COLO829 (cell line): ENCODE results near the gene LIPT1.
"Not testable (repeated sequence)": the region's sequence is repeated elsewhere in the genome, so short reads cannot be mapped to it uniquely, and the experiment has no call there.

Source experiments
- DNase-seq: peaks from one replicate; pipeline ENCODE4 v3.0.0; 2012; ENCODE audit warnings: low spot score

The LIPT1 gene

DNA sequence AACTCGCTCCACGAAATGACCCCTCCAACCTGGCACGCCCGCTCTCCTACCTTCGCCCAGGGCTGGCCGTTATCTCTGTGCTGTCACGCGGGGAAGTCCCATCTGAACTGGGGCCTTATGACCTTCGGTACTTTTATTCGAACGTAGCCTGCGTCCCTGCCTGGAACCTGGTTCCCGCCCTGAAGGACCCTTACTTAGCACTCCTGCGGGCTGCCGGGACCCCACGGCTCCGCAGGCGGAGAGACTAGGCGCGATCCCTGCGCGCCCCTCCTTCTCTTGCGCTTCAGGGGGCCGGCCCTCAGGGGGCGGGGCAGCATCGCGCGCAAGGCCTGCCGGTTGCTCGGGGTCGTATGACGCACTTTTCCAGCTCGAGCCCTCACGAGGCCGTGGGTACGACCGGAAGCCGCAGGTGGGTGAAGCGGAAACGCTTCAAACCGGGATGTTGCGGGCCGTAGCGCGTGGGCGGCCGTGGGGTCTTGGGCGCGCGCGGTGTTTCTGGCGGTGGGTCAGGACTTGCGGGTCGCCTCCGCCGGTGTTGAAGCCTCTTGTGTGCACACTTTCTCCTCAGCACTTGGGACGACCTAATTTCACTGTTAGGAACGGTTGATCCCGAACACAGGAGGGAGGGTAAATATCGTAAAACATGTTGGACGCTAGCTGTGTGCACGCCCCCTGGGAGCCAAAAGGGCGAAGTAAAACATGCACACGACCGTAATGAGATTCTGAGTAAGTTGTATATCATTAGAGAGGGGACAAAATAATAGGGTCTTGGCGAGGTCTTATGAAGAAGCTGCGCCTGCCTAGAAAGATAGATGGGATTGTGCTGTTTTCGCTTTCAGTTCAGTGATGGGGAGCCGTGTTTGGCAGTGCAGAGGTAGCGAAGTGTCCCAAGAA, at the start of gene LIPT1, which contains the start of gene TSGA10:
LIPT1 (plus strand) TSS at position 325 of the 894 bp plus-strand sequence. CDS start 6,991 bp downstream, outside the sequence.
TSGA10 (minus strand) TSS at position 300 of the 894 bp plus-strand sequence. CDS start 45,503 bp downstream, outside the sequence.
- DNase-seq, result peak; percentile 92

DNA sequence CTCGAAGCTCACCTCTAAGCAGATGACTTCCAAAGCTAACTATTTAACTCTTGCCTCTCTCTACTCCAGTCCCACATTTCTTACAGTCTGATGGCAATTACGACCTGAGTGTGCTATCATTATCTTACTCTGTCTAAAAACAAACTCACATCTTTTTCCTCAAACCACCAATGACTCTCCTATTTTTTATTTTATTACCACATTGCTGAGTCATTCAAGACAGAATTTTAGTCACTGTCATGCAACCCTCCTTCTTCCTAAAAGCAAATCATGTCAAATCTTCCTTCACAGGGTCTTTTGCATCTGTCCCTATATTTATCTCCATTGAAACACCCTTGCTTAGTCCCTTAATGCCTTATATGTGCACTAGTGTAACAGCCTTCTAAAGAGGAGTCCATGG, 47.9 kb upstream of the LIPT1 start:
- DNase-seq, result no peak

DNA sequence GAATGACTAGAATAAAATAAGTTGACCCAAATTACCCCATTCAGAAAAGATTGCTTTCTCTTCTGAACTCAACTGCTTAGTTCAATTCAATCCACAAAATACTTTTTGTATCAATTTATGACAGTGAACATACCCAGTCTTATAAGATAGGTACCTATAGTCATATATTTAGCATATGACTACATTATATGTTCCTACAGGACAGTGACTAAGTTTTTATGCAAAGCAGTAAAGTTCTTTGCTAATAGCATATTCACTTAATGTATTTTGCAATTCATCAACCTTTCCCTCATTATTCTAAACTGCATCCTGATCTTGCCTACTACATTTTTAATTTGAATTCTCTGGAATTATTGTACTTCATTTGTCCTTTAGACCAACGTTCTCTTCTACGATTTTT, 43.5 kb upstream of the LIPT1 start:
- no peak for DNase-seq

DNA sequence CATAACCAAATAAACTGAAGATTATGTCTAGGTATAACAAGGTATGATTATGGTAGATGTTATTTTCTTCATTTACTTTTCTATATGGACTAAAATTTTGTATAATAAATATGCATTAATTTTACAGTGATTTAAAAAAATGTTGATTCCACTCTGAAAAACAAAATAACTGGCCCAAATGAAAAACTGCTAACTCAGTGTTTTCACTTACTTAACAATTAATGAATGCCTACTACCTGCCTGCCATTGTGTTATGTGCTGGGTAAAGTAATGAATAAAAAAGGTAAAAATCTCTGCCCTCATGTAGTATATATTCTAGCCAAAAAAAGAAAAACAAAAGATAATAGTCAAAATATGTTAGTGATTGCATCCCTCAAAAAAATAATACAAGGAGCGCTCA, 42.8 kb upstream of the LIPT1 start:
- DNase-seq, result no peak

DNA sequence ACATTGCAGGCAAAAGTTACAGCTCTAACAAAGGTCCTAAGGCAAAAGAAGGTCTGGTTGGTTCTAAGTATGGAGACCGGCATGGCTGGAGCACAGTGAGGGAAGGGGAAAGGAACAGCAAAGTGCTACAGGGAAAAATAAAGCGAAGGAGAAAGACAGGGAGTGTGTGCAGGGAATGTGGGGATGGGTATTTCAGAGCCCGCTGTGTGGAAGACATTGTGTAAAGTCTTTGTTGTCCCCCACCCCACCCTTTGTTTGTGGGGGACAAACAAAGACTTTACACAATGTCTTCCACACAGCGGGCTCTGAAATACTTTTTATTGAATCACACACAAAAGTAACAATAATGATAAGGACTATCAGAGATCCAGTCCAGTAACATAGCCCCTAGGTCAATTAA, 42.1 kb upstream of the LIPT1 start:
- DNase-seq, result no peak

DNA sequence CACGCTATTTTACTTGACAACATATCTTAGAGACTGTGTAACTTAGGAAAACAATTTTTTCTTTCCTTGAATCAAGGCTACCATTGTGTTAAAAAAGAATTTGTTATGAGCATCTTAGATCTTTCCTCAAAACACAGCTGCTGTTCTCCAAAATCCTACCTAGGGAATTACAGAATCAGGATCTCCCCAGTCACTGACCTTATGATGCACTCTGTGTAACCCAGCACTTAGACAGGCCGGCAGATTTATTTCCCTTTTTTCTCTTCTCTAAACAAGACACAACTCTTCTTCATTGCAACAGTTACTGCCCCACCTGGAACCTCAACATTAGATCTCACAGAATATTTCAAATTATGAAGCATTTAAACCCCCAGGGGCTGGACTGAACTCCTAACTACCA, 26.8 kb upstream of the LIPT1 start:
- DNase-seq, result no peak

DNA sequence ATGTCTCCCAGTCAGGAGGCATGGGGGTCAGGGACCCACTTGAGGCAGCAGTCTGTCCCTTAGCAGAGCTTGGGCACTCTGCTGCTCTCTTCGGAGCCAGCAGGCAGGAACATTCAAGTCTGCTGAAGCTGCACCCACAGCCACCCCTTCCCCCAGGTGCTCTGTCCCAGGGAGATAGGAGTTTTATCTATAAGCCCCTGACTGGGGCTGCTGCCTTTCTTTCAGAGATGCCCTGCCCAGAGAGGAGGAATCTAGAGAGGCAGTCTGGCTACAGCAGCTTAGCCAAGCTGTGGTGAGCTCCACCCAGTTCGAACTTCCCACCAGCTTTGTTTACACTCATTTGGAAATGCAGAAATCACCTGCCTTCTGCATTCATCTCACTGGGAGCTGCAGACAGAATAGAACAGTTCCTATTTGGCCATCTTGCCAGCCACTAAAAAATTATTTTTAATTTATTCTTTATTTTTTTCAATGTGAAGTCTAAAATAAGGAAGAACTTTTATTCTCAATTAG, 19.7 kb upstream of the LIPT1 start:
- DNase-seq, result not testable (repeated sequence)

DNA sequence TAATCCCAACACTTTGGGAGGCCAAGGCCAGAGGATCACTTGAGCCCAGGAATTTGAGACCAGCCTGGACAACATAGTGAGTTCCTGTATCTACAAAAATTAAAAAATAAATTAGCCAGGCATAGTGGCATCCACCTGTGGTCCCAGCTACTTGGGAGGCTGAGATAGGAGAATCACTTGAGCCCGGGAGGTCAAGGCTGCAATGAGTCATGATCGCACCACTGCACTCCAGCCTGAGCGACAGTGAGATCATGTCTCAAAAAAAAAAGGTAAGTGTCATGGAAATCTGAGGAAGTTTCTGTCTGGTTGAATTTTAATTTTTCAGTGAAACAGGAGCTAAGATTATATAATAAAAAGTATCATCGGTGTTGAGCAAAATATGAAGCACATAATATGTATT, 15.8 kb upstream of the LIPT1 start:
- DNase-seq, result no peak

DNA sequence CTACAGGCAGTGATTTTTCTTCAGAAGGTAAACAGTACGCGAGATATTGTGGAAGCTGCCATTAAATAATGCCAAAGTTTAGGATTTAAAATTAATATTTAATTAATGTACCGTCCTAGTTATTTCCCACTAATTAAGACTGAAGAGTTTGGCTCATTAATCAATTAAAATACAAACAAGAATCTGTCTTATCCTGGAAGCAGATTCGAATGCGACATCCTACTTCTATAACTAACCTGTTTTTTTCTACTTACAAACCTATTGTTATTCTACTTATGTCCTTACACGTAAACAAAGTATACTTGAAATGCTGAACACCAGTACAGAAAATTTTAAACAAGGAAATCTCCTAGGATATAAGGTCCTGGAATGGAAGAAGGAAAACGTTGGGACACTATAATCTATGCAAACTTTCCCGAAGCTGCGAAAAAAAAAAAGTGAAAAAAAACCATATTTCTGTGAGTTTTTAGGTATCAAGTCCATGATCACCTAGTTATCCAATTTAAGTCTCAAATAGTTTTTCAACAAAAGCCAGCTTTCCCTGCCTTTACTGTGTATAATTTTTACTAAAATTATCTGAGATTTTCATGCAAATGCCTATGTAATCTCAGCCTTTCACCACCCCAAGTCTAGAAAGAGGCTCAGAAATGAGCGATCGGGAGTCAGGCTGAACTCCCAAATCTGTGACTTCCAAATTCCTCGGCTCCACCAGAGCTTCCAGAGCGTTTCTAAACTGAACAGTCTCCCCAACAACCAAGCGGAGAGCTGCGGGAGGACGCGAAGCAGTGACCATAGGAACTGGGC, 14.5 kb upstream of the LIPT1 start:
- no peak for DNase-seq

DNA sequence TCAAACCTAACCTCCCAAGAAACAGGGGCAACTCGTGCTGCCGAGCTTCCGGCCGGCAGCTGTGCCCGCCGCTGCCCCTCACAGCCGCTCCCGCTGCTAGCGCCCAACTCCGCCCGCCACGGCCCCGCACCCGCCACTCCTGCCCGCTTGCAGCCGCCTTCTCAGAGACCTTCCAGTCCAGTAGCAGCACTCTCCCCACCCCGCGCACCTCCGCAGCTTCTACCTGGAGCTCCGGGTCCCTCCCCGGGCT, 14.0 kb upstream of the LIPT1 start:
- DNase-seq, result no peak

DNA sequence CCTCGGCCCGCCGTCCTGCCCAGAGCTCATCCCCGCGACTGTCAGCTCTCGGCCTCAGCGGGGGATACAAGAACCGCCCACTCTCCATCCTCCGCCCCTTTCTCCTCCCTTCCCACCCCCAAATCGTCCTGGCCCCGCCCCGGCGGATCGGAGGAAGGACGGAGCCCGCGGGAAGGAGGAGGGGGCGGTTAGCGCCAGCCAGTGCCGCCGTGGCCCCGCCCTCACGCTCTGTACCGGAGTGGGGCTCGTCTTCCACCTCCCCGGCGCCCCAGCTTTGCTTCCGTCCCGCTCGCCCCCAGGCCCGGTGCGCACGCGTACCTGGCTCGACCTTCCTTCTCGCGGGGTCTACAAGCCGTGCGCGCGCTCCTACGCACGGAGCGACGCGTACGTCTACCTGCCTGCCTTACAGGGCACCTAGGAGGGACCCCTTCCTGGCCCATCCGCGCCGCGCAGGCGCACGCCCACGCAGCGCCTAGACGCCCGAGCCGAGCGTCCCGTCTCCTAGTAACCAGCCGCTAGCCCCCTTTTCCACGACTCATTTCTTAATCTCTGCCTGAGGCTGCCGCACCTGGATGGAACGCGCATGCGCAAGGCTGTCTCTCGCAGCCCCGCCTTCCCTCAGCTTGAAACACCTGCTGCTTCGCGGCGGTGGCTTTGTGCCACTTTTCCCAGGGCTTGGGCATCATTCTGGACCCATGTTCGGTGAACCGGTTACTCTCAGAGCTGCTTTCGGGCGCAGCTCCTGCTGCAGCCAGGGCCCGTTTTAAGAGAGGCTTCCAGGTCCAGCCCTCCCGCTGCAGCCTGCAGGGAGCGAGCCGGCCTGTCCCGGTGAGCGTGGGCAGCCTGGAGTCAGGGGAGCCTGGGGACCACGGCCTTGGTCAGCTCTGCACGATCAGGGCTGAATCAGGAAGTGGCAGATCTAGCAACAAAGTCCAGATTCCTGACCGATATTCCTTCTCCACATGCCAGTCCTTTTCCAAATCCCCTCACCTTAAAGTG, 13.4 kb upstream of the LIPT1 start, which contains the start of gene C2orf15:
C2orf15 (plus strand) TSS at position 598 of the 999 bp plus-strand sequence. CDS start 8,852 bp downstream, outside the sequence.
- peak; percentile 67 for DNase-seq

DNA sequence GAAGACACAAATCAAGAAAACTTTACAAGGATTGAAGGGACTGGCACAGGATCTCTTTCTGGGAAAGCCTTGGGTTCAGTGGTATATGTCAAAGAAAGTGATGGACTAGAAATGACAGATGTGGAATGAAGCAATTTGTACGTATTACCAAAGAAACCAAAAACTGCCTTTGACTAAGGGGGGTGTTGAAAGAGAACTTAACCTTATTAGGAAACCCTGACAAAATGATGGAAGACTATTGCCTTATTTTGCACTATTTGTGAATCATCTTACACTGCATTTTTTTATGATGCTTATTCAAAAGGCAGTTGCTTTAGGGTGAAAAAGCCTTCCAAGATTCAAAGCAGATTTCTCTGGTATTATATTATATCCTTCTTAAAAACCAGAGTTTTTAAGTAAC, 4.1 kb upstream of the LIPT1 start:
- DNase-seq, result no peak

DNA sequence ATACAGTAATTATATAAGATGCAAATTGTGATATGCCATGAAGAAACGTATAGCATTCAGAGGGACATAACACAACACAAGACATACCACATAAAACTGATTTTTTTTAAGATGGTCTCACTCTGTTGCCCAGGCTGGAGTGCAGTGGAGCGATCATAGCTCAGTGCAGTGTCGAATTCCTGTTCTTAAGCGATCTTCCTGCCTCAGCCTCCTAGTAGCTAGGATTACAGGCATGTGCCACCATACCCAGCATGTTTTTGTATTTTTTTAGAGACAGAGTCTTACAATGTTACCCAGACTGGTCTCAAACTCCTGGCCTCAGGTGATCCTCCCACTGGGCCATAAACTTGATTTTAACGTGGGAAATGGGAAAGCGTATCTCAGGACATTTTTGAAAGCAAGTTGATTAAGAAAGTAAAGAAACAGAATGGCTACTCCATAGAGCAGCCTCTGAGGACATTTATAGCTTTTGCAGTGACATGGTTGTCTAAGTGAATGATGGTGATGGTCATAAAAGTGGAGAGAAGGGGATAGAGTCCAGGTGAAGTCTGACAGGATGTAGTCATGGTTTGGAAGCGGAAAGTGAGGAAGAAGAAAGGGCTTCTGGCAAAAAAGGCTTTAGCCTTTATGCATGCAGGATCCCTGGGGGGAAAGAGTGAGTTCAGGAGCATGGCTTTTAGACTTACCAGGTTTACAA, 2.4 kb upstream of the LIPT1 start:
- DNase-seq, result no peak

DNA sequence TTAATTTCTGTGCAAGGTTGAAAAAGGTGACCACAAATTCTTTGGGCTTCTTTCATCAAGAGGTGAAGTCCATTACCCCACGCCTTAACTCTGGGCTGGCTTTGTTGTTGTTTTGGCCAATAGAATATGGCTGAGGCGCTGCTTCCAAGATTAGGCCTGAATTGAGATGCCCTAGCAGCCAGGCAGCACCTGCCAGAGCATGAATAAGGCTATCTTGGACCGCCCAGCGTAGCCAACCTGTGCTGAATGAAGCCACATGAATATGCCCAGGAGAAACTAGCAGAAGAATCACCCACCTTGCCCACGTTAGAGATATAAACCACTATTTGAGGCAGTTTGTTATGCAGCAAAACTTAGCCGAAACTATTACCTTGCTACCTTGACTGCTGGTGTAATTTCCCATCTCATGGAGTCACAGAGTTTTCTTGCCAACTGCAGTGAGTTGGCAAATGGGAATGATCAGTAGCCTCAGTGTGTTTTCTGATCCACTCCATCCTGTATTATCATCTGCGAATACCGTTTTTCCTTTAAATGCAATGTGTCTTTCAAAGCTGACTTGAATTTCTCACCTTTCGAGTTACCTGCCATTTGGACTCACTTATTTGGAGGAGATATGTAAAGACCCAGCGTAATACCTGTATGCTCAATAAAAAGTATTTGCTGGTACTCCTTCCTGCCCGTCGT, 704 bp upstream of the LIPT1 start:
- DNase-seq, result no peak

DNA sequence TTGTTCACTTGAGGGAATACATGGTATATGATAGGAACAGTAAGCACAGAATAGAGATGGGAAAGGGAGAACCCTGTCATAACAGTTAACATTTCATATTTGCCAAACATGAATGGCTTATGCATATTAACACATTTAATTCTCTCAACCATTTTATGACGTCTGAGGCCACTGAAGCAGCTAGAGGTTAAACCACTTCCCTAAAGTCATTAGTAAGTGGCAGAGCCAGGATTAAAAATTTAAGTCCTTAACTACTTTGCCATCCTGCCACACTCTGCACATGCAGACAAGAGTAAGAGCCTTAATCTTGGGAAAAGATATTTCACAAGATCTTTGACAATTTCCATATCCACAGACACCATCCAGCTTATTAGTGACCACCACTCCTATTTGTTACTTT, 2.1 kb downstream of the LIPT1 start:
- DNase-seq, result no peak

DNA sequence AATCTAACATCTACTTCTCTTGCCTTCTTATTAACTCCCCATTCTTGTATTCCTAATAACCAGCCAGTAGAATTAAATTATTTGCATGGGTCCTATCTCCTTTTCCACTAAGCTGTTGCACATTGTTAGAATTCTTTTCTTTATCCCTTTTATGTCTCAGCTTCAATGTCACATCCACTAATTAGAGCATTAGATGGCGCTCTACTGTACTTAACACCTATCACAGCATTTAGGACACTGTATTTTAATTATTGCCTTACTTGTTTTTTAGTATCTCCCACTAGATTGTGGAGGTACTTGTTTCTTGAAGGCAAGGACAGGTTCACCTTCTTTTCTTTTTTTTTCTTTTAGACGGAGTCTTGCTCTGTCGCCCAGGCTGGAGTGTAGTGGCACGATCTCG, 3.8 kb downstream of the LIPT1 start:
- no peak for DNase-seq

DNA sequence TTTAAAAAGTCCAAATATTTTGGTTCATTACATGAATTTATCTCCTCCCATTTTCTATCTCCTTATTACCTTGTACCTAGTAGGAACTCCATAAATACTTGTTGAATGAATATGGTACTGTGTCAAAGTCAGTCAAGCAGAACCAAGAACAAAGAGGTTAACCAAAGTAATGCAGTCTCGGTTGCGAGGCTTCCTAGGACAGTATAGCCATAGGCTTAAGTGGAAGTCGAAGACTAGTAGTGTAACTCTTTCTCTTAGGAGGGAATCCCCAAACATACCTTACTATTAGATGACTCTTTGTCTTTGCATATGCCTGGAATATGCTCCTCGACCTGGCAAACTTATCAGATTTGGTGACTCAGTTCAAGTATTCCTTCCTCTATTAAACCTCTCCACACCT, 4.8 kb downstream of the LIPT1 start:
- DNase-seq, result no peak

DNA sequence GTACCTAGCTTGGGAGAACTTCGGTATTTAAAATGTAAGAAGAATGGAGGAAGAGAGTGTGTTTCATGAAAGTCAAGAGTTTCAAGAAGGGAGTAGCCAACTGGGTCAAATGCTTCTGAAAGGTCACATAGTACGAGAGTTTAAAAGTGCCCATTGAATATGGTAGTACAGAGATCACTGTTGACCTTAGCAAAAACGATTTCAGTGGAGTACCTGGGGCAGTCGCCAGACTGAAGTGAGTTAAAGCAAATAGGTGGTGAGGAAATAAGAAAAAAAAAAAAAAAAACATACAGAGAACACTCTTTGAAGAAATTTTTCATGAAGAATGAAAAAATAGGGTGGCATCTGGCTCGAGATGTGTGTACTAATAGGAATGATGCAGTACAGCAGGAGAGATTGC, 11.5 kb downstream of the LIPT1 start:
- DNase-seq, result no peak

DNA sequence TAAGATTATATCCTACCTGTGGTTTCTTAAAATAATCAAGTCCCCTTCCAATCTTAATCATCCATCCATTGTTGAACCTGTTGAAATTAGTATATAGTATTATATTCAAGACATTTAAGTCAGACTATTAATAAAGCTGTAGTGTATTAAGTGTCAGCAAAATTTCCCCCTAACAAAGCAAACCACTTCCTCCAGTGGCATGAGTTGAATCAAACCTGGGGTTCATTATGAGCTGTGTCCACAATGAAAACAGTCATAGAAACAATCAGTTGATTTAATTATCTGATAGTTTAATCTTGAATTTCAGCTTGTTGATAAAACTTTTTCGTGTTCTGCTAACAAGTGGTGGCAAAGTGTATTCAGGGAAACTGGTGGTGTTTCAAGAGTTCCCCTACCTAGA, 14.8 kb downstream of the LIPT1 start:
- DNase-seq, result no peak

DNA sequence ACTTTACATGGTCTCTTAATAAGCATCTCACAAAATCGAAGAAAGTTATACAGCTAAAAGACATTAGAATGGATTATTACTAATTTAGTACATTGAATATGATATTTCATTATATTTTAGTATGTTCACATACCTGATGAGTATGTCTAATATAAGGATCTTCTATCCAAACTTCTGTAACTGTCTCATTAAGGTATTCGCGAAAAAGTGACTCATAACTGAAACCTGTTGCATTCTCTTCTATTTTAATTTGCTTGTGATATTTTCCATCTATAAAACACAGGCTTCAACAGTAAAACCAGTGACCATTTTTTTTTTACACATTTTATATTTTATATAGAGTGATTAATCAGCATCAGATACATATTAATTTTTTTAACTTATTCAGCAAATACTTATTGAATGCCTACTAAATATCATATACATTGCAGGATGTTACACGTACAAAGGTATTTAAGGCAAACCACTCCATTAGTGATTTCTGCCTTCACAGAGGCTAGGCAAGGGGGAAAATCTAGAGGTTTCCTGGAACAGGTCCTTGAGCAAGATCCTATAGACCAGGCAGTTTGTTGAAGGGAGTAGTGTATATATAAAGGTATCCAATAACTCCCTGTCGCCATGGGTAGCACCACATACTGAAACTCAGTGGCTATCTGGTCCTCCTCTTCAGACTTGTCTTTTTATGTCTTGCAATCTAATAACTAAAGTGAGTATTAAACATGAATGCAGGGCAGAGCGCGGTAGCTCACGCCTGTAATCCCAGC, 16.8 kb downstream of the LIPT1 start:
- DNase-seq, result no peak
